Measurements from ENCODE around the gene CCDC198. TPM values are rescaled to one million over a fixed set of nuclear protein-coding genes. Genes with fewer than 3 reads are reported as not detected.

Gene CCDC198
- total and polyA plus RNA-seq, 2 donors (not counting 3 experiments of a cell fraction or from before 2014, with no cell fraction given): not detected

DNA sequence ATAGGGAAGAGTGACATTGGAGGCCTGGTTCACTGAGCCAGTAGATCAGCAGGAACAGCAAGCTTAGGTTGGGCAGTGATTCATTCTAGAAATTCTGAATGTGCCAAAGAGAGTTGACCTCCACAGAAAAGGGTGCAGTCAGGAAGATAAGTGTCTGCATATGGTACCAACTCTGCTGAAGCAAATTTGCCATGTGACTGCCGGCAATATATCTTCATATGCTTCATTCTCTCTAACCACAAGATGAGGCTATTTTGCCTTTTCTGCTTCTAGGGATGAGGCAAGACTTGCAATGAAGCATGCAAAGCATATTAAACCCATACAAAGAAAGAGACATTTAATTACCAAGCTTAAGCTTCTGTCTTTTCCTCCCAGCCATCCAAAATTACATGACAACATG, 13.6 kb downstream of the CCDC198 start:
- Histone ChIP-seq H3K4me2 (ENCODE audit: insufficient read depth, low read length) (no peak overlapping the region), H3K9ac (replicated peaks; ENCODE audit: extremely low read depth, insufficient read depth, low read length) (no peak overlapping the region), H3K79me2 (ENCODE audit: control insufficient read depth, insufficient read depth, low read length) (no peaks in the 10 kb centered on the region), H3K4me3 (replicated peaks in 1 of 3; ENCODE audit: insufficient read depth in 1 of 3, low read depth in 1 of 3, low read length in 3 of 3) (no peak overlapping the region), H4K20me1 (replicated peaks; ENCODE audit: control insufficient read depth, extremely low read depth, insufficient read depth, low read length) (no peaks in the 10 kb centered on the region), H3K9me1 (replicated peaks; ENCODE audit: control insufficient read depth, extremely low read depth, insufficient read depth, low read length) (no peaks in the 10 kb centered on the region), H2AFZ (ENCODE audit: low read depth, low read length) (no peak overlapping the region), H3K27ac (ENCODE audit: insufficient read depth, low read depth, low read length) (no peak overlapping the region), H3K36me3 (ENCODE audit: control insufficient read depth in 2 of 2, extremely low read depth in 1 of 2, insufficient read depth in 2 of 2, low read length in 2 of 2) (no peaks in the 10 kb centered on the region), H3K27me3 (ENCODE audit: control insufficient read depth in 2 of 2, insufficient read depth in 2 of 2, low read length in 2 of 2) (no peaks in the 10 kb centered on the region), H3K4me1 (ENCODE audit: control insufficient read depth, extremely low read depth, insufficient read depth, low read length) (no peaks in the 10 kb centered on the region), H3K9me3 (replicated peaks; ENCODE audit: control insufficient read depth, insufficient read depth, low read length) (no peaks in the 10 kb centered on the region)
- CTCF ChIA-PET: no interaction called here
- TF ChIP-seq GATA2 (IDR thresholded peaks at IDR 0.05; ENCODE audit: insufficient read depth, insufficient read length, low read depth, low read length) (no peak), FOS (IDR thresholded peaks at IDR 0.05; ENCODE audit: borderline replicate concordance, insufficient read depth, low read length) (no peak), MYC (IDR thresholded peaks at IDR 0.05; ENCODE audit: low read depth, low read length) (no peak), JUN (IDR thresholded peaks at IDR 0.05; ENCODE audit: borderline replicate concordance, insufficient read depth, insufficient read length, low read depth) (no peak), MAX (IDR thresholded peaks at IDR 0.05; ENCODE audit: insufficient read depth, insufficient read length) (no peak), POLR2AphosphoS5 (IDR thresholded peaks at IDR 0.05; ENCODE audit: insufficient read depth, low read depth, low read length) (no peak), EZH2 (IDR thresholded peaks at IDR 0.05; ENCODE audit: borderline replicate concordance, low read depth, low read length, severe bottlenecking) (no peak), POLR2A (IDR thresholded peaks at IDR 0.05; ENCODE audit: low read depth, low read length) (no peak)
- TF ChIP-seq, protein P1, sequence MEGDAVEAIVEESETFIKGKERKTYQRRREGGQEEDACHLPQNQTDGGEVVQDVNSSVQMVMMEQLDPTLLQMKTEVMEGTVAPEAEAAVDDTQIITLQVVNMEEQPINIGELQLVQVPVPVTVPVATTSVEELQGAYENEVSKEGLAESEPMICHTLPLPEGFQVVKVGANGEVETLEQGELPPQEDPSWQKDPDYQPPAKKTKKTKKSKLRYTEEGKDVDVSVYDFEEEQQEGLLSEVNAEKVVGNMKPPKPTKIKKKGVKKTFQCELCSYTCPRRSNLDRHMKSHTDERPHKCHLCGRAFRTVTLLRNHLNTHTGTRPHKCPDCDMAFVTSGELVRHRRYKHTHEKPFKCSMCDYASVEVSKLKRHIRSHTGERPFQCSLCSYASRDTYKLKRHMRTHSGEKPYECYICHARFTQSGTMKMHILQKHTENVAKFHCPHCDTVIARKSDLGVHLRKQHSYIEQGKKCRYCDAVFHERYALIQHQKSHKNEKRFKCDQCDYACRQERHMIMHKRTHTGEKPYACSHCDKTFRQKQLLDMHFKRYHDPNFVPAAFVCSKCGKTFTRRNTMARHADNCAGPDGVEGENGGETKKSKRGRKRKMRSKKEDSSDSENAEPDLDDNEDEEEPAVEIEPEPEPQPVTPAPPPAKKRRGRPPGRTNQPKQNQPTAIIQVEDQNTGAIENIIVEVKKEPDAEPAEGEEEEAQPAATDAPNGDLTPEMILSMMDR (IDR thresholded peaks at IDR 0.05; ENCODE audit: extremely low read depth in 1 of 2, insufficient read depth in 1 of 2, low read depth in 1 of 2, low read length in 2 of 2): no peak
- dilution Hi-C loops (cut with MboI; ENCODE audit: extremely low pct_ligation_motif_present, low sequenced_read_pairs) (no loop called here), intact Hi-C loops (cut with micrococcal nuclease) (no loop called here)
- BruUV-seq (replicated peaks): no TSS peak
- POLR2A ChIA-PET: no interaction called here
- no peak for DNase-seq (ENCODE audit: low read depth, low spot score)
- FAIRE-seq: no peak
